Measurements from ENCODE around the gene C17orf50. TPM values are rescaled to one million over a fixed set of nuclear protein-coding genes. Genes with fewer than 3 reads are reported as not detected.

Gene C17orf50
- total RNA-seq, 1 experiment from 2014 or later, result not detected

GRCh38 chr17:35714988-35715387 is 45.7 kb upstream of the C17orf50 start:
- DNase-seq (no peak), ATAC-seq (no peak)
- Histone ChIP-seq H3K27ac (ENCODE audit: low read length) (no peak overlapping the region), H2AFZ (ENCODE audit: low read length) (no peak overlapping the region), H4K20me1 (ENCODE audit: low read length) (no peaks in the 10 kb centered on the region), H3K36me3 (ENCODE audit: low read depth, low read length) (peaks cover 28% of the 10 kb centered on the region; the same call in 1 of the 2 replicates), H3K27me3 (ENCODE audit: low read length) (no peaks in the 10 kb centered on the region), H3K4me2 (ENCODE audit: low read length) (no peak overlapping the region), H3K9me2 (replicated peaks; ENCODE audit: low read length) (no peaks in the 10 kb centered on the region), H3K9ac (ENCODE audit: low read length) (no peak overlapping the region), H3F3A (ENCODE audit: low read length, unreplicated experiment) (no peaks in the 10 kb centered on the region), H3K79me2 (ENCODE audit: low read length) (no peaks in the 10 kb centered on the region), H3K4me1 (ENCODE audit: insufficient read depth, low read length) (no peaks in the 10 kb centered on the region), H3K4me3 (ENCODE audit: low read length) (no peak overlapping the region), H3K9me3 (ENCODE audit: low read length) (no peaks in the 10 kb centered on the region)
- no TSS peak for BruUV-seq (replicated peaks)
- POLR2A ChIA-PET (ENCODE audit: unreplicated experiment), result no interaction called here
- intact Hi-C loops (cut with micrococcal nuclease), result no loop called here
- CTCF ChIA-PET, result no interaction called here
- no peak for TF ChIP-seq EZH2phosphoT487 (IDR thresholded peaks at IDR 0.05; ENCODE audit: borderline replicate concordance, low read length)

DNA sequence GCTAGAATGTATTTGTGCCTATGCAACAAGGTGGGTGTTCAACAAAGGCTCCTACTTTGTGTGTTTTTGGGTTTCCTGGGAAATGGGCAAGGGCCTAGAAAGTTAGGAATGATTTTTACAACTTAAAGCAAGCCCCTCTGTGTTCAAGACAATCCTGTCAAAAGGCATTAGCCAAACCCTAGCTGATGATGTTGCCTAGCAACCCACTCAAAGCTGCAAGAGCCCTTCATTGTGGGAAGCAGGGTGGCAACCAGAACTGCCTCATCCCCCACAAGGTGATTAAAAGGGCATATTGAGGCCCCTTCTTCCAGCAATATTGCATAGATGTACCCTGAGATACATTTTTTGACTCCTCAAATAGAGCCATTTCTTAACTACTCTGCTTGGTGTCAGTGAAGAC is 45.3 kb upstream of the C17orf50 start:
- no peak overlapping the region for H3K9ac ChIP-seq (ENCODE audit: low read length)
- H4K20me1 ChIP-seq (ENCODE audit: low read length), result no peaks in the 10 kb centered on the region
- BruUV-seq (replicated peaks), result no TSS peak
- DNase-seq (no peak), ATAC-seq (no peak)
- H3F3A ChIP-seq (ENCODE audit: low read length, unreplicated experiment), result no peaks in the 10 kb centered on the region
- H3K27ac ChIP-seq (ENCODE audit: low read length), result no peak overlapping the region
- no peak overlapping the region for H2AFZ ChIP-seq (ENCODE audit: low read length)
- H3K27me3 ChIP-seq (ENCODE audit: low read length), result no peaks in the 10 kb centered on the region
- H3K79me2 ChIP-seq (ENCODE audit: low read length), result no peaks in the 10 kb centered on the region
- no peak overlapping the region for H3K4me2 ChIP-seq (ENCODE audit: low read length)
- H3K4me1 ChIP-seq (ENCODE audit: insufficient read depth, low read length), result no peaks in the 10 kb centered on the region
- intact Hi-C loops (cut with micrococcal nuclease), result no loop called here
- no peaks in the 10 kb centered on the region for H3K9me2 ChIP-seq (replicated peaks; ENCODE audit: low read length)
- no peak for TF ChIP-seq EZH2phosphoT487 (IDR thresholded peaks at IDR 0.05; ENCODE audit: borderline replicate concordance, low read length)
- TF ChIP-seq EZH2 (IDR thresholded peaks at IDR 0.05; ENCODE audit: low read length, unreplicated experiment), result no peak
- TF ChIP-seq, protein P1, sequence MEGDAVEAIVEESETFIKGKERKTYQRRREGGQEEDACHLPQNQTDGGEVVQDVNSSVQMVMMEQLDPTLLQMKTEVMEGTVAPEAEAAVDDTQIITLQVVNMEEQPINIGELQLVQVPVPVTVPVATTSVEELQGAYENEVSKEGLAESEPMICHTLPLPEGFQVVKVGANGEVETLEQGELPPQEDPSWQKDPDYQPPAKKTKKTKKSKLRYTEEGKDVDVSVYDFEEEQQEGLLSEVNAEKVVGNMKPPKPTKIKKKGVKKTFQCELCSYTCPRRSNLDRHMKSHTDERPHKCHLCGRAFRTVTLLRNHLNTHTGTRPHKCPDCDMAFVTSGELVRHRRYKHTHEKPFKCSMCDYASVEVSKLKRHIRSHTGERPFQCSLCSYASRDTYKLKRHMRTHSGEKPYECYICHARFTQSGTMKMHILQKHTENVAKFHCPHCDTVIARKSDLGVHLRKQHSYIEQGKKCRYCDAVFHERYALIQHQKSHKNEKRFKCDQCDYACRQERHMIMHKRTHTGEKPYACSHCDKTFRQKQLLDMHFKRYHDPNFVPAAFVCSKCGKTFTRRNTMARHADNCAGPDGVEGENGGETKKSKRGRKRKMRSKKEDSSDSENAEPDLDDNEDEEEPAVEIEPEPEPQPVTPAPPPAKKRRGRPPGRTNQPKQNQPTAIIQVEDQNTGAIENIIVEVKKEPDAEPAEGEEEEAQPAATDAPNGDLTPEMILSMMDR (conservative IDR thresholded peaks at IDR 0.05; ENCODE audit: low read depth, low read length), result no peak
- peaks cover 27% of the 10 kb centered on the region; the same call in 1 of the 2 replicates for H3K36me3 ChIP-seq (ENCODE audit: low read depth, low read length)
- CTCF ChIA-PET, result no interaction called here
- no peaks in the 10 kb centered on the region for H3K9me3 ChIP-seq (ENCODE audit: low read length)
- POLR2A ChIA-PET (ENCODE audit: unreplicated experiment), result no interaction called here
- H3K4me3 ChIP-seq (ENCODE audit: low read length), result no peak overlapping the region

- no peak for ATAC-seq
- no peak overlapping the region for H3K27ac ChIP-seq (ENCODE audit: low read length)
- H3F3A ChIP-seq (ENCODE audit: low read length, unreplicated experiment), result no peaks in the 10 kb centered on the region
- no peaks in the 10 kb centered on the region for H3K79me2 ChIP-seq (ENCODE audit: low read length)
- no peaks in the 10 kb centered on the region for H3K4me1 ChIP-seq (ENCODE audit: insufficient read depth, low read length)
- peaks cover 23% of the 10 kb centered on the region; the same call in 1 of the 2 replicates for H3K36me3 ChIP-seq (ENCODE audit: low read depth, low read length)
- intact Hi-C loops (cut with micrococcal nuclease), result no loop called here
- H3K9me3 ChIP-seq (ENCODE audit: low read length), result no peaks in the 10 kb centered on the region
- ChIA-PET CTCF (no interaction called here), POLR2A (ENCODE audit: unreplicated experiment) (no interaction called here)
- H3K4me2 ChIP-seq (ENCODE audit: low read length), result no peak overlapping the region
- DNase-seq, result no peak
- TF ChIP-seq EZH2phosphoT487 (IDR thresholded peaks at IDR 0.05; ENCODE audit: borderline replicate concordance, low read length), result no peak
- no peak for TF ChIP-seq EZH2 (IDR thresholded peaks at IDR 0.05; ENCODE audit: low read length, unreplicated experiment)
- TF ChIP-seq, protein P1 (conservative IDR thresholded peaks at IDR 0.05; ENCODE audit: low read depth, low read length), result no peak
- BruUV-seq (replicated peaks), result no TSS peak
- H3K4me3 ChIP-seq (ENCODE audit: low read length), result no peak overlapping the region
- no peaks in the 10 kb centered on the region for H4K20me1 ChIP-seq (ENCODE audit: low read length)
- H2AFZ ChIP-seq (ENCODE audit: low read length), result no peak overlapping the region
- H3K9me2 ChIP-seq (replicated peaks; ENCODE audit: low read length), result no peaks in the 10 kb centered on the region
- H3K9ac ChIP-seq (ENCODE audit: low read length), result no peak overlapping the region
- no peaks in the 10 kb centered on the region for H3K27me3 ChIP-seq (ENCODE audit: low read length)
Observed at GRCh38 chr17:35716173-35716572, 44.5 kb upstream of the C17orf50 start.

Measured in PC-3 (cell line).